Astrocyte (in vitro differentiated cells and primary cell): Measurements from ENCODE around the gene CDC42BPG. TPM values are rescaled to one million over a fixed set of nuclear protein-coding genes. Genes with fewer than 3 reads are reported as not detected.

Source experiments
- DNase-seq: peaks from one replicate; pipeline ENCODE4 v3.0.0-alpha.2; 2010; ENCODE audit warnings: low read depth
- FAIRE-seq: peaks from 2 replicates; lab custom pipeline; 2011; peaks lifted over from hg19 to GRCh38; lab: Jason Lieb, UNC
- H2AFZ ChIP-seq: 2 replicates; pipeline ENCODE4 v1.6.0; 2012; ENCODE audit warnings: low read depth, low read length, inconsistent platforms
- H3K27ac ChIP-seq: 2 replicates; pipeline ENCODE4 v1.5.1; 2011; ENCODE audit warnings: low read depth, low read length, inconsistent platforms
- H3K27me3 ChIP-seq: 2 replicates; pipeline ENCODE4 v1.6.0; 2011; ENCODE audit warnings: low read length, inconsistent platforms; ENCODE audit not compliant: insufficient read depth
- H3K36me3 ChIP-seq: 2 replicates; pipeline ENCODE4 v1.5.1; 2011; ENCODE audit warnings: low read length, inconsistent platforms; ENCODE audit not compliant: insufficient read depth
- H3K4me1 ChIP-seq: 2 replicates; pipeline ENCODE4 v1.5.1; 2011; ENCODE audit warnings: low read length, inconsistent platforms; ENCODE audit not compliant: insufficient read depth
- H3K4me2 ChIP-seq: 2 replicates; pipeline ENCODE4 v1.6.0; 2012; ENCODE audit warnings: low read length, inconsistent platforms
- H3K4me3 ChIP-seq: 2 replicates; pipeline ENCODE4 v1.5.1; 2011; ENCODE audit warnings: low read depth, mild to moderate bottlenecking, low read length, inconsistent platforms; ENCODE audit not compliant: insufficient read depth
- H3K79me2 ChIP-seq: 2 replicates; pipeline ENCODE4 v1.6.0; 2012; ENCODE audit warnings: mild to moderate bottlenecking, low read length, inconsistent platforms; ENCODE audit not compliant: insufficient read depth
- H3K9ac ChIP-seq: 2 replicates; pipeline ENCODE4 v1.6.0; 2012; ENCODE audit warnings: mild to moderate bottlenecking, low read length, inconsistent platforms
- H3K9me3 ChIP-seq: 2 replicates; pipeline ENCODE4 v1.5.1; 2012; ENCODE audit warnings: low read depth, mild to moderate bottlenecking, low read length, inconsistent platforms; ENCODE audit not compliant: insufficient read depth
- H4K20me1 ChIP-seq: 2 replicates; pipeline ENCODE4 v1.6.0; 2012; ENCODE audit warnings: low read length, inconsistent platforms; ENCODE audit not compliant: insufficient read depth
- H3K27ac Mint-ChIP-seq: one replicate; pipeline ENCODE4 v1.8.0; 2021; ENCODE audit warnings: mild to moderate bottlenecking, mixed read lengths; ENCODE audit not compliant: unreplicated experiment
- H3K27me3 Mint-ChIP-seq: one replicate; pipeline ENCODE4 v1.8.0; 2021; ENCODE audit warnings: low read depth, mixed read lengths; ENCODE audit not compliant: unreplicated experiment
- H3K36me3 Mint-ChIP-seq: one replicate; pipeline ENCODE4 v1.8.0; 2021; ENCODE audit warnings: low read depth, mixed read lengths; ENCODE audit not compliant: unreplicated experiment
- H3K4me1 Mint-ChIP-seq: one replicate; pipeline ENCODE4 v1.8.0; 2021; ENCODE audit warnings: low read depth, mixed read lengths; ENCODE audit not compliant: unreplicated experiment
- H3K4me3 Mint-ChIP-seq: one replicate; pipeline ENCODE4 v1.8.0; 2021; ENCODE audit warnings: mild to moderate bottlenecking, moderate library complexity, mixed read lengths; ENCODE audit not compliant: unreplicated experiment
- H3K9me3 Mint-ChIP-seq: one replicate; pipeline ENCODE4 v1.8.0; 2021; ENCODE audit warnings: mild to moderate bottlenecking, mixed read lengths; ENCODE audit not compliant: unreplicated experiment
- CTCF ChIP-seq: IDR thresholded peaks from 2 replicates; pipeline ENCODE4 v1.5.1; 2011; ENCODE audit warnings: low read depth, mild to moderate bottlenecking, inconsistent platforms, low read length, moderate library complexity; ENCODE audit not compliant: insufficient read depth
- EZH2 ChIP-seq: IDR thresholded peaks from 2 replicates; pipeline ENCODE4 v1.6.1; 2012; ENCODE audit warnings: mild to moderate bottlenecking, low read length, inconsistent platforms; ENCODE audit not compliant: insufficient read depth
- total RNA-seq: library from RNA; stranded (reverse); gene quantifications from 2 replicates; pipeline ENCODE4 v1.2.1, GENCODE V29; 2021

Gene CDC42BPG
- total RNA-seq, 1 donor from 2014 or later: 4.6 TPM

- Mint-ChIP-seq H3K27me3 (no peaks in the 10 kb centered on the region), H3K9me3 (no peaks in the 10 kb centered on the region), H3K27ac (peak overlapping the region; percentile 62), H3K4me3 (peak overlapping the region; percentile 98), H3K4me1 (peaks cover 22% of the 10 kb centered on the region), H3K36me3 (peaks cover 20% of the 10 kb centered on the region)
- H2AFZ ChIP-seq: peak overlapping the region; percentile 59
- H3K4me2 ChIP-seq: peak overlapping the region; percentile 98
- H3K4me3 ChIP-seq: peak overlapping the region; percentile 96
- H3K27me3 ChIP-seq: no peaks in the 10 kb centered on the region
- H3K79me2 ChIP-seq: peaks cover 46% of the 10 kb centered on the region
- no peak for FAIRE-seq
- peaks cover 3% of the 10 kb centered on the region for H3K36me3 ChIP-seq
- peak overlapping the region; percentile 92 for H3K9ac ChIP-seq
- TF ChIP-seq EZH2: no peak
- peak overlapping the region; percentile 69 for H3K27ac ChIP-seq
- H4K20me1 ChIP-seq: peaks cover 46% of the 10 kb centered on the region
- H3K9me3 ChIP-seq: no peaks in the 10 kb centered on the region
- H3K4me1 ChIP-seq: peaks cover 30% of the 10 kb centered on the region
- DNase-seq: no peak
Observed at GRCh38 chr11:64878223-64878493, 33.7 kb upstream of the CDC42BPG start.

- no peak for FAIRE-seq
- Histone ChIP-seq H2AFZ (peak overlapping the region; percentile 59), H3K9ac (peak overlapping the region; percentile 92), H4K20me1 (peaks cover 51% of the 10 kb centered on the region), H3K4me3 (peak overlapping the region; percentile 96), H3K27ac (peak overlapping the region; percentile 69), H3K36me3 (peaks cover 9% of the 10 kb centered on the region), H3K9me3 (no peaks in the 10 kb centered on the region), H3K4me2 (peak overlapping the region; percentile 98), H3K4me1 (peaks cover 30% of the 10 kb centered on the region), H3K79me2 (peaks cover 51% of the 10 kb centered on the region), H3K27me3 (no peaks in the 10 kb centered on the region)
- Mint-ChIP-seq H3K27me3 (no peaks in the 10 kb centered on the region), H3K9me3 (no peaks in the 10 kb centered on the region), H3K27ac (peak overlapping the region; percentile 89), H3K4me3 (peak overlapping the region; percentile 98), H3K36me3 (peaks cover 24% of the 10 kb centered on the region), H3K4me1 (peaks cover 25% of the 10 kb centered on the region)
- TF ChIP-seq CTCF (no peak), EZH2 (no peak)
- DNase-seq: no peak
Observed at GRCh38 chr11:64877390-64878222, 33.2 kb upstream of the CDC42BPG start.

GRCh38 chr11:64876835-64877341 lies 32.4 kb upstream of the CDC42BPG start:
- Mint-ChIP-seq H3K4me1 (peaks cover 27% of the 10 kb centered on the region), H3K4me3 (peak overlapping the region; percentile 98), H3K36me3 (peaks cover 25% of the 10 kb centered on the region), H3K9me3 (no peaks in the 10 kb centered on the region), H3K27ac (peak overlapping the region; percentile 89), H3K27me3 (no peaks in the 10 kb centered on the region)
- Histone ChIP-seq H4K20me1 (peaks cover 58% of the 10 kb centered on the region), H3K4me3 (peak overlapping the region; percentile 96), H3K4me1 (peaks cover 30% of the 10 kb centered on the region), H3K79me2 (peaks cover 57% of the 10 kb centered on the region), H3K27me3 (no peaks in the 10 kb centered on the region), H3K4me2 (peak overlapping the region; percentile 98), H3K9ac (peak overlapping the region; percentile 92), H3K36me3 (peaks cover 10% of the 10 kb centered on the region), H3K9me3 (no peaks in the 10 kb centered on the region), H2AFZ (no peak overlapping the region), H3K27ac (peak overlapping the region; percentile 69)
- no peak for FAIRE-seq
- no peak for DNase-seq
- TF ChIP-seq EZH2 (no peak), CTCF (no peak)
